ENCODE data around the gene POLD4.

- TF ChIP-seq POLR2A (IDR thresholded peaks at IDR 0.05) (no peak), CTCF (IDR thresholded peaks at IDR 0.05) (no peak)
Measured at GRCh38 chr11:67320691-67321090, 32.7 kb downstream of the POLD4 start.
